ENCODE results near the gene PA2G4.

The PA2G4 gene

DNA sequence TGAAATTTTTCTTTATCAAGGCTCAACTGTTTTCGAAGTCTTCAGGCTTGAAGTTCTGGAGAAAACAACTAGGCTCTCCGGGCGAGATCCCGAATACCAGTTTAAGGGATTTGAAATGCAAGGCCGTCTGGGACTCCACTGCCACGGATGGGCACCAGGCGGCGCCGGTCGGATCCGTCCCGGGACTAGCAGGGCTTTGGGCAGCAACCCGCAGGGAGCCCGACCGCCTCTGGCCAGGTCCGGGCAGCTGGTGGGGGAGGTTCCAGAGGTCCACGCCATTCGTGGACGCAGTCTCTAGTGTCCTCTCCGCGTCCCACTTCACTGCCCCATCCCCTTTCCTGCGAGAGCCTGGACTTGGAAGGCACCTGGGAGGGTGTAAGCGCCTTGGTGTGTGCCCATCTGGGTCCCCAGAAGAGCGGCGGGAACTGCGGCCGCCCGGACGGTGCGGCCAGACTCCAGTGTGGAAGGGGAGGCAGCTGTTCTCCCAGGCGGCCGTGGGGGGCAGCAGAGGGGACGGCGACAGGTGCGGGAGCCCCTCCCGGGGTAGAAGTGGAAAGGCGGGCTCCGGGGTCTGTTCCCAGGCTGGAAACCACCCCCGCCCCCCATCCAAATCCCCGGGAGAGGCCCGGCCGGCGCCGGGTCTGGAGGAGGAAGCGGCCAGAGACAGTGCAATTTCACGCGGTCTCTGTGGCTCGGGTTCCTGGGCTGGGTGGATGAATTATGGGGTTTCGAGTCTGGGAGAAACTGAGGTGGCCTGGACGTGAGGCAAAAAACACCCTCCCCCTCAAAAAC is 25.2 kb upstream of the PA2G4 start:
- peak; percentile 90 for DNase-seq (ENCODE audit: low spot score)
- H3K27ac ChIP-seq = peak overlapping the region; percentile 40 to 81
- H3K4me3 ChIP-seq = peak overlapping the region; percentile 76
- TF ChIP-seq, protein P1, sequence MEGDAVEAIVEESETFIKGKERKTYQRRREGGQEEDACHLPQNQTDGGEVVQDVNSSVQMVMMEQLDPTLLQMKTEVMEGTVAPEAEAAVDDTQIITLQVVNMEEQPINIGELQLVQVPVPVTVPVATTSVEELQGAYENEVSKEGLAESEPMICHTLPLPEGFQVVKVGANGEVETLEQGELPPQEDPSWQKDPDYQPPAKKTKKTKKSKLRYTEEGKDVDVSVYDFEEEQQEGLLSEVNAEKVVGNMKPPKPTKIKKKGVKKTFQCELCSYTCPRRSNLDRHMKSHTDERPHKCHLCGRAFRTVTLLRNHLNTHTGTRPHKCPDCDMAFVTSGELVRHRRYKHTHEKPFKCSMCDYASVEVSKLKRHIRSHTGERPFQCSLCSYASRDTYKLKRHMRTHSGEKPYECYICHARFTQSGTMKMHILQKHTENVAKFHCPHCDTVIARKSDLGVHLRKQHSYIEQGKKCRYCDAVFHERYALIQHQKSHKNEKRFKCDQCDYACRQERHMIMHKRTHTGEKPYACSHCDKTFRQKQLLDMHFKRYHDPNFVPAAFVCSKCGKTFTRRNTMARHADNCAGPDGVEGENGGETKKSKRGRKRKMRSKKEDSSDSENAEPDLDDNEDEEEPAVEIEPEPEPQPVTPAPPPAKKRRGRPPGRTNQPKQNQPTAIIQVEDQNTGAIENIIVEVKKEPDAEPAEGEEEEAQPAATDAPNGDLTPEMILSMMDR (IDR thresholded peaks at IDR 0.05) = peak; percentile 62

DNA sequence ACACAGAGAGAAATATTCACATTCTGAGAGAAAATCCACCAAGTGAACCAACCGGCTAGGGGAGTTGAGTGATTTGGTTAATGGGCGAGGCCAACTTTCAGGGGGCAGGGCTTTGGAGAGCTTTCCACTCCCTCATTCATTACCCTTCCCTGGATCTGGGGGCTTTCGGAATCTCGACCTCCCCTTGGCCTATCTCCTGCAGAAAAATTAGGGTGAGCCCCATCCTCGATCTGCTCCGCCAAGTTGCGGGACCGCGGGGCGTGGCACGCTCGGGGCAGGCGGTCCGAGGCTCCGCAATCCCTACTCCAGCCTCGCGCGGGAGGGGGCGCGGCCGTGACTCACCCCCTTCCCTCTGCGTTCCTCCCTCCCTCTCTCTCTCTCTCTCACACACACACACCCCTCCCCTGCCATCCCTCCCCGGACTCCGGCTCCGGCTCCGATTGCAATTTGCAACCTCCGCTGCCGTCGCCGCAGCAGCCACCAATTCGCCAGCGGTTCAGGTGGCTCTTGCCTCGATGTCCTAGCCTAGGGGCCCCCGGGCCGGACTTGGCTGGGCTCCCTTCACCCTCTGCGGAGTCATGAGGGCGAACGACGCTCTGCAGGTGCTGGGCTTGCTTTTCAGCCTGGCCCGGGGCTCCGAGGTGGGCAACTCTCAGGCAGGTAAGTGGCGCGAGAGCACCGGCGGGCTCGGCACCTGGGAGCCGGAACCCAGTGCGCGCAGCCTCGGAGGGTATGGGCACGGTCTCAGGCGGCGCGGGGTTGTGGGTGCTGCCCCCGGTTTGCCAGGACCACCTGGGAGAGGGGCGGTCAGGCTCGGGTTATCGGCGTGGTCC is 24.4 kb upstream of the PA2G4 start, which contains the start of gene ERBB3:
Gene ERBB3 (plus strand): TSS at position 443 of the 833 bp plus-strand sequence. CDS start 136 bp downstream, at position 579.
- TF ChIP-seq, protein P1 (IDR thresholded peaks at IDR 0.05) = no peak
- H3K27ac ChIP-seq = peak within 1 kb of the TSS; percentile 40 to 81
- DNase-seq (ENCODE audit: low spot score) = peak; percentile 86
- peak within 1 kb of the TSS; percentile 76 for H3K4me3 ChIP-seq

DNA sequence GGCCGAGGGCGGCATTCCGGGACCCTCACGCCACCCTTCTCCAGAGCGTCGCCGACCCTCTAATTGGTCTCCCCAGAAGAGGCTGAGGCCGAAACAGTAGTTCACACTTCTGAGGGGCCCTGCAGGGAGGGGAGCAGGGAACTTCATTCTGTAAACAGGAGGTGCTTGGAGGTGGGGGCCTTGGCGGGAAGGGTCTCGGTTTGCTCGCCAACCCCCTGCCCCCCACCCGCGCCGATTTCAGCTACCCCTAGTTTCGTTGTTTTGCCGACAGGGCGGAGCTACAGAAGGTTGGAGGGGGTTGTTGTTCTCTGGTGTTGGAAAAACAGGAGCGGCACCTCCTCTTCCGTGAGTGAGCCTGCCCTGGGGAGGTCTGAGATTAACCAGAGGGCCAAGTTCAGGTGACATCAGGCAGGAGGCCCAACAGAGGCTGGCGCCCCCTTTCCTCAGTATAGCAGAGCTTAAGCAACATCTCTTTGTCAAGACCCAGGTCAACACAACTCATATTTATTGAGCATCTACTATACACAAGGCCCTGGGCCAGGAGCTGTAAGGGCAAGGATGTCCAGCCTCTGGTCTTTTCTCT is 23.7 kb upstream of the PA2G4 start:
- TF ChIP-seq, protein P1 (IDR thresholded peaks at IDR 0.05) = no peak
- Histone ChIP-seq H3K4me3 (peak overlapping the region; percentile 76), H3K27ac (peak overlapping the region in 1 of 2 donors; percentile 81)
- DNase-seq (ENCODE audit: low spot score) = no peak

DNA sequence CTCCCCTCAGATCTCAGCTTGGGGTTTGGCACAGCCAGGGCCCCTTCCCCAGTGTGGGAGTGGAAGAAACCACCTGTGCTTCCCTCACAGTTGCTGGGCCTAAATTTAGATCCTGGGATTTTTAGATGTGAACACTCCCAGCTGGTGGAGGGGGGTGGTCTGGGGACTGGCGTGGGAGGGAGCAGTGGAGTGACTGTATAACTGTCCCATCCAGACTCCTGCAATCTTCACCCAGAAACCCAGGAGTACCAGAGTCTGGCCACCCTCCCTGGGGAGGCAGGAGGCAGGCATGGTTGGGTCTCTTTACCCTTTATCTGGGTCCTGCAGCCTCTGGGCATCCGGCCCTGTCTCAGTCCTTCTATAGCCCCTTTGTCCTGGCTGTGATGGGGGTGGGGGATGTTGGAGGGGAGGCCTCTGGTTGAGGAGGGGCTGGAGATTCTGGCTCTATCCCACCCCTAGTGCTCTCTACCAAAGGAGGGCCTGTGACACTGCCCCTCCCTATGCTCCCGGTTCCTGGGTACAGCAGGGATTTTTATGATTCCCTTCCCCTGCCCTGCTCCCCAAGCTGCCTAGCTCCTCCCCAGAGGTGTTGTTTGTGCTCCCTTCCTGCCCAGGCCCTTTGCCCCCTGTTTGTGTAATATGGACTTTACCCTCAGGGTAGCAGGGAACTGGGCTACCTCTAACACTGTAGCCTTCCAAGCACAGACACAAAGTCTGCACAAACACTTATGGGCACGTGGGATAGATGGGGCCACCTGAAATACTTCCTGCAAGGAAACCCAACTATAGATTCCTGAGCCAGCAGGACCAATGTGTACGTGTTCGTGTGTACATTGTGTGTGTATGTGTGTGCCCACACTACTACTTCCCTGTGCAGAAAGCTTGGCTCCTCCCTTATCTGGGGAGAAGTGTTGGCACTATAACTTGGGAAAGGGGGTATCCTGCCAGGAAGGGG is 22.7 kb upstream of the PA2G4 start:
- no peak overlapping the region for H3K27ac ChIP-seq
- no peak for DNase-seq (ENCODE audit: low spot score)
- TF ChIP-seq, protein P1 (IDR thresholded peaks at IDR 0.05) = no peak
- H3K4me3 ChIP-seq = peak overlapping the region; percentile 76

DNA sequence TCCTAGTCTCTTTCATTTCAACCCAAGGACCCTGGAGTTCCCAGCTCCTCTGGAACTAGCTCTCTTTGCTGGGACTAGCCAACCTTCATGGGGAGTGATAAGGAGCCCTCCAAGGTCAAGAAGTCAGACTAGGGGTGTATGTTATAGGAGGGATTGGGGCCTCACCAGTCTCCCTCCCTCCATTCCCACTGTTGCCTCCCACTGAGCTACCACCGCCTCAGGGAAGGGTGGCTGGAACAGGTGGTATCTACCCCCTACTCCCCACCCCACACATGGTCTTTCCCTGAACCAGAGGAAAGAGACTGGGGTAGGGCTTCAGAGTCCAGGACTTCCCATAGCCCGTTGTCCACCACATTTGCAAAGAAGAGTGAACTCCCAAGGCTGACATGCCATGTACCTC is 22.0 kb upstream of the PA2G4 start:
- Histone ChIP-seq H3K4me3 (no peak overlapping the region), H3K27ac (no peak overlapping the region)
- no peak for DNase-seq (ENCODE audit: low spot score)
- TF ChIP-seq, protein P1 (IDR thresholded peaks at IDR 0.05) = no peak

DNA sequence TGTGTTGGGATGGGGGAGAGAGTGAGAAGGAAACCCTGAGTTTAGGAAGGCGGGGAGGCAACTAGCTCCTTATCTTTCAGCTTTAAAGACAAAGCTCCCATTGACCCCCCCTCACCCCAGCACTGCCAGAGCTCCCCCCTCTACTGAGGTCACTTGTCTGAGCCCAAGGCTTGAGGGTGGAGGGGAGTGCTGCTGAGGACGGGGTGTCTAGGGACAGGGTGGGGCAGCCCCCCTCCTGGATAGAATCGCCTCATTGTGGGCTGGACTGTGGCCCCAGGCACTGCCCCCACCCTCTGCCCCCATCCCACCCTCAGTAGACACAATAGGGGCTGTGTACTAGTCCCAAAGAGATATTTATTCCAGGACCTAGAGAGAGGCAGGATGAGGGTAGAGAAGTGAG is 21.4 kb upstream of the PA2G4 start:
- DNase-seq (ENCODE audit: low spot score) = no peak
- H3K4me3 ChIP-seq = no peak overlapping the region
- H3K27ac ChIP-seq = peak overlapping the region in 1 of 2 donors; percentile 16
- TF ChIP-seq, protein P1 (IDR thresholded peaks at IDR 0.05) = no peak
